Vagina (tissue), 2 donors: ENCODE results near the gene TRIM6. TPM values are rescaled to one million over a fixed set of nuclear protein-coding genes. Genes with fewer than 3 reads are reported as not detected.
"Not testable (repeated sequence)": the region's sequence is repeated elsewhere in the genome, so short reads cannot be mapped to it uniquely, and the experiment has no call there.

Experiments
- DNase-seq, 2 donors: peaks; one replicate each; pipeline ENCODE4 v3.0.0-alpha.2; 2017; ENCODE audit errors: extremely low spot score in 2 of 2
- H3K27ac ChIP-seq: fragments of 200-600 bp; sonication (generic); one replicate; pipeline ENCODE4 v1.5.1; 2019
- H3K27me3 ChIP-seq: fragments of 200-600 bp; sonication (generic); one replicate; pipeline ENCODE4 v1.5.1; 2019
- H3K36me3 ChIP-seq, 2 donors: fragments of 200-600 bp; sonication (generic); one replicate each; pipeline ENCODE4 v1.5.1; 2017 to 2019
- H3K4me1 ChIP-seq: fragments of 200-600 bp; sonication (generic); one replicate; pipeline ENCODE4 v1.5.1; 2019
- H3K4me3 ChIP-seq, 2 donors: fragments of 200-600 bp; sonication (generic); 1 replicate in 1 of 2; 2 replicates in 1 of 2; pipeline ENCODE4 v1.5.1; 2016 to 2019
- H3K9me3 ChIP-seq: fragments of 200-600 bp; sonication (generic); one replicate; pipeline ENCODE4 v1.5.1; 2019
- CTCF ChIP-seq, 3 experiments: fragments of 450-650 bp in 2 of 3; fragments of 200-600 bp in 1 of 3; sonication (generic) in 1 of 3; IDR thresholded peaks; one replicate each; pipeline ENCODE4 v1.5.1; 2017 to 2019; ENCODE audit warnings: antibody characterized with exemption in 3 of 3, mild to moderate bottlenecking in 2 of 3, moderate library complexity in 2 of 3
- POLR2A ChIP-seq, 2 donors: fragments of 450-650 bp; IDR thresholded peaks; one replicate each; pipeline ENCODE4 v1.6.1; 2017; ENCODE audit warnings: antibody characterized with exemption in 2 of 2, mild to moderate bottlenecking in 2 of 2, moderate library complexity in 2 of 2
- POLR2AphosphoS5 ChIP-seq, 2 donors: sonication (generic); formaldehyde crosslinking; IDR thresholded peaks; one replicate each; pipeline ENCODE4 v1.9.0; 2017; ENCODE audit warnings: antibody characterized with exemption in 2 of 2, mild to moderate bottlenecking in 2 of 2, low read depth in 1 of 2; ENCODE audit not compliant: insufficient read depth in 1 of 2
- intact Hi-C: fragments of 100-400 bp; cut with DNase I; formaldehyde crosslinking; loops from one replicate; pipeline ENCODE4 v1.15.1; 2023
- total RNA-seq: library from RNA; depleted of rRNA; stranded (reverse); fragments of >200 nt; gene quantifications from one replicate; pipeline ENCODE4 v1.2.3, GENCODE V29; 2016

The TRIM6 gene
- total RNA-seq, 1 donor from 2014 or later, result 3.9 TPM

GRCh38 chr11:5631969-5632635 lies 35.7 kb downstream of the TRIM6 start:
- Histone ChIP-seq H3K27ac (no peak overlapping the region), H3K27me3 (no peaks in the 10 kb centered on the region), H3K4me1 (no peaks in the 10 kb centered on the region), H3K36me3 (peaks cover 0 to 25% of the 10 kb centered on the region in 2 donors), H3K4me3 (no peak overlapping the region), H3K9me3 (no peaks in the 10 kb centered on the region)
- DNase-seq, result no peak
- TF ChIP-seq POLR2AphosphoS5 (IDR thresholded peaks at IDR 0.05; ENCODE audit: insufficient read depth in 1 of 2, low read depth in 1 of 2) (no peak), CTCF (IDR thresholded peaks at IDR 0.05) (no peak), POLR2A (IDR thresholded peaks at IDR 0.05) (no peak)
- intact Hi-C loops, result no loop called here

GRCh38 chr11:5639953-5640352 lies 43.5 kb downstream of the TRIM6 start:
- intact Hi-C loops, result no loop called here
- Histone ChIP-seq H3K27me3 (no peaks in the 10 kb centered on the region), H3K4me1 (no peaks in the 10 kb centered on the region), H3K27ac (no peak overlapping the region), H3K4me3 (no peak overlapping the region), H3K9me3 (no peaks in the 10 kb centered on the region), H3K36me3 (peaks cover 0 to 25% of the 10 kb centered on the region in 2 donors)
- no peak for DNase-seq
- TF ChIP-seq POLR2A (IDR thresholded peaks at IDR 0.05), result no peak
- TF ChIP-seq CTCF (IDR thresholded peaks at IDR 0.05), result no peak
- no peak for TF ChIP-seq POLR2AphosphoS5 (IDR thresholded peaks at IDR 0.05; ENCODE audit: insufficient read depth in 1 of 2, low read depth in 1 of 2)

- intact Hi-C loops, result no loop called here
- no peak for TF ChIP-seq CTCF (IDR thresholded peaks at IDR 0.05)
- TF ChIP-seq POLR2A (IDR thresholded peaks at IDR 0.05), result no peak
- H3K36me3 ChIP-seq, result peaks cover 0 to 20% of the 10 kb centered on the region in 2 donors
- no peak for DNase-seq
- no peak overlapping the region for H3K4me3 ChIP-seq
- H3K27me3 ChIP-seq, result no peaks in the 10 kb centered on the region
- H3K27ac ChIP-seq, result no peak overlapping the region
- H3K9me3 ChIP-seq, result no peaks in the 10 kb centered on the region
- H3K4me1 ChIP-seq, result no peaks in the 10 kb centered on the region
Measured at GRCh38 chr11:5643585-5643984, 47.1 kb downstream of the TRIM6 start.

- Histone ChIP-seq H3K27me3 (no peaks in the 10 kb centered on the region), H3K36me3 (peaks cover 0 to 19% of the 10 kb centered on the region in 2 donors), H3K9me3 (no peaks in the 10 kb centered on the region), H3K27ac (no peak overlapping the region), H3K4me1 (no peaks in the 10 kb centered on the region), H3K4me3 (no peak overlapping the region)
- intact Hi-C loops, result no loop called here
- TF ChIP-seq POLR2A (IDR thresholded peaks at IDR 0.05) (no peak), CTCF (IDR thresholded peaks at IDR 0.05) (no peak), POLR2AphosphoS5 (IDR thresholded peaks at IDR 0.05; ENCODE audit: insufficient read depth in 1 of 2, low read depth in 1 of 2) (no peak)
- DNase-seq, result no peak
Measured at GRCh38 chr11:5646139-5646538, 49.7 kb downstream of the TRIM6 start.

- no peak overlapping the region for H3K27ac ChIP-seq
- TF ChIP-seq POLR2A (IDR thresholded peaks at IDR 0.05) (no peak), CTCF (IDR thresholded peaks at IDR 0.05) (no peak), POLR2AphosphoS5 (IDR thresholded peaks at IDR 0.05; ENCODE audit: insufficient read depth in 1 of 2, low read depth in 1 of 2) (no peak)
- no peak for DNase-seq
- intact Hi-C loops, result loop anchor here (10.0 kb wide), 1 partner anchor 69 kb away; no protein-coding TSS in a partner anchor
- H3K4me3 ChIP-seq, result no peak overlapping the region
- no peaks in the 10 kb centered on the region for H3K9me3 ChIP-seq
- H3K4me1 ChIP-seq, result no peaks in the 10 kb centered on the region
- no peaks in the 10 kb centered on the region for H3K36me3 ChIP-seq
- no peaks in the 10 kb centered on the region for H3K27me3 ChIP-seq
Measured at GRCh38 chr11:5655474-5655873, 59.0 kb downstream of the TRIM6 start.

- not testable (repeated sequence) for H3K4me3 ChIP-seq, DNase-seq
- intact Hi-C loops, result loop anchor here (10.0 kb wide), 1 partner anchor 68 kb away; no protein-coding TSS in a partner anchor
Measured at GRCh38 chr11:5656956-5657355, 60.5 kb downstream of the TRIM6 start.

More at GRCh38 chr11:5656956-5657355, 60.5 kb downstream of the TRIM6 start:
- H3K27me3 ChIP-seq, H3K36me3 ChIP-seq, H3K4me1 ChIP-seq, H3K27ac ChIP-seq, H3K9me3 ChIP-seq: not testable (repeated sequence)
